ENCODE data around the gene SLC39A3. TPM values are rescaled to one million over a fixed set of nuclear protein-coding genes. Genes with fewer than 3 reads are reported as not detected.

The SLC39A3 gene
- total RNA-seq, 1 experiment from 2014 or later = 32.4 TPM

GRCh38 chr19:2755811-2756210, 16.0 kb upstream of the SLC39A3 start:
- H3K27ac ChIP-seq (ENCODE audit: insufficient read length, low read depth, low read length) = no peak overlapping the region
- peak overlapping the region in 1 of 3 experiments; percentile 42; a peak in 1 of 7 replicates for H3K27ac Mint-ChIP-seq
- no CpG with 5 or more reads among the region's 16 CpGs for WGBS (ENCODE audit: extremely low coverage, insufficient read length, low lambda C conversion rate)

More at GRCh38 chr19:2755811-2756210, 16.0 kb upstream of the SLC39A3 start:
- H4K5ac ChIP-seq (ENCODE audit: insufficient read length, low read depth, low read length) = no peak overlapping the region
- H2BK120ac ChIP-seq (ENCODE audit: low read depth, low read length, poor library complexity, severe bottlenecking) = no peak overlapping the region
- H2BK20ac ChIP-seq (ENCODE audit: low read depth, low read length, poor library complexity, severe bottlenecking) = no peak overlapping the region
- no peak overlapping the region for H2AFZ ChIP-seq (ENCODE audit: low read length)
- no peak overlapping the region for H3K4ac ChIP-seq (ENCODE audit: low read depth, low read length)
- H3K14ac ChIP-seq (ENCODE audit: insufficient read depth, low read length) = no peak overlapping the region
- no peak overlapping the region for H3T11ph ChIP-seq (ENCODE audit: low read length)
- H3K23ac ChIP-seq (ENCODE audit: insufficient read length, low read depth, low read length) = no peak overlapping the region
- no peaks in the 10 kb centered on the region for H3K27me3 ChIP-seq (ENCODE audit: insufficient read depth, low read length)
- H3K9me3 Mint-ChIP-seq = no peaks in the 10 kb centered on the region
- no peaks in the 10 kb centered on the region for H3K4me1 ChIP-seq (ENCODE audit: insufficient read depth, low read length)
- no peak overlapping the region for H3K4me2 ChIP-seq (ENCODE audit: insufficient read depth, insufficient read length, low read length)
- TF ChIP-seq CTCF (conservative IDR thresholded peaks at IDR 0.05) = no peak
- H3K18ac ChIP-seq (ENCODE audit: insufficient read length, low read depth, low read length) = no peak overlapping the region
- H3K9me3 ChIP-seq (ENCODE audit: control insufficient read depth, low read depth, low read length) = no peaks in the 10 kb centered on the region
- H3K36me3 Mint-ChIP-seq (ENCODE audit: insufficient read depth in 1 of 3, low read depth in 3 of 3) = peaks cover 13 to 65% (median 50%) of the 10 kb centered on the region in 3 experiments; a peak in 6 of 7 replicates
- no peak overlapping the region for H2BK5ac ChIP-seq (ENCODE audit: insufficient read length, low read length)
- no peak overlapping the region for H2BK15ac ChIP-seq (ENCODE audit: low read depth, low read length)
- no peak for DNase-seq
- H2AK5ac ChIP-seq (ENCODE audit: insufficient read length, low read length) = no peak overlapping the region
- H3K9ac ChIP-seq (ENCODE audit: extremely low read depth, insufficient read length, low read length) = no peak overlapping the region
- no peaks in the 10 kb centered on the region for H3K79me2 ChIP-seq (ENCODE audit: insufficient read depth, low read length)
- H3K23me2 ChIP-seq (ENCODE audit: insufficient read length, low read depth, low read length, poor library complexity, severe bottlenecking) = no peaks in the 10 kb centered on the region
- no peaks in the 10 kb centered on the region for H3K4me1 Mint-ChIP-seq
- peaks cover 2% of the 10 kb centered on the region; the same call in 1 of the 2 replicates for H3K27me3 Mint-ChIP-seq (ENCODE audit: low read depth)
- H3K79me1 ChIP-seq (ENCODE audit: insufficient read depth, low read depth, low read length, poor library complexity, severe bottlenecking) = no peaks in the 10 kb centered on the region
- H4K91ac ChIP-seq (ENCODE audit: insufficient read length, low read depth, low read length) = no peak overlapping the region
- no peak overlapping the region for H2BK12ac ChIP-seq (ENCODE audit: insufficient read length, low read depth, low read length)
- no peak overlapping the region for H3K56ac ChIP-seq (ENCODE audit: insufficient read length, low read depth, low read length)
- no peaks in the 10 kb centered on the region for H4K20me1 ChIP-seq (ENCODE audit: control insufficient read depth, insufficient read depth, insufficient read length)
- no peak overlapping the region for H3K4me3 Mint-ChIP-seq
- no peak overlapping the region for H4K8ac ChIP-seq (replicated peaks; ENCODE audit: insufficient read length, low read depth, low read length)
